D721Med (cell line): Measurements from ENCODE around the gene TANK.

Experiments
- DNase-seq: peaks from one replicate; pipeline ENCODE4 v3.0.0; 2011; ENCODE audit warnings: low spot score; ENCODE audit not compliant: insufficient read length
- FAIRE-seq: peaks from 2 replicates; lab custom pipeline; 2011; peaks lifted over from hg19 to GRCh38; lab: Jason Lieb, UNC
- TF ChIP-seq, protein P1 (sequence below): IDR thresholded peaks from 2 replicates; pipeline ENCODE4 v1.5.1; 2012; ENCODE audit warnings: mild to moderate bottlenecking, control low read depth; ENCODE audit not compliant: insufficient read depth; ENCODE audit errors: missing control alignments

TANK gene

DNA sequence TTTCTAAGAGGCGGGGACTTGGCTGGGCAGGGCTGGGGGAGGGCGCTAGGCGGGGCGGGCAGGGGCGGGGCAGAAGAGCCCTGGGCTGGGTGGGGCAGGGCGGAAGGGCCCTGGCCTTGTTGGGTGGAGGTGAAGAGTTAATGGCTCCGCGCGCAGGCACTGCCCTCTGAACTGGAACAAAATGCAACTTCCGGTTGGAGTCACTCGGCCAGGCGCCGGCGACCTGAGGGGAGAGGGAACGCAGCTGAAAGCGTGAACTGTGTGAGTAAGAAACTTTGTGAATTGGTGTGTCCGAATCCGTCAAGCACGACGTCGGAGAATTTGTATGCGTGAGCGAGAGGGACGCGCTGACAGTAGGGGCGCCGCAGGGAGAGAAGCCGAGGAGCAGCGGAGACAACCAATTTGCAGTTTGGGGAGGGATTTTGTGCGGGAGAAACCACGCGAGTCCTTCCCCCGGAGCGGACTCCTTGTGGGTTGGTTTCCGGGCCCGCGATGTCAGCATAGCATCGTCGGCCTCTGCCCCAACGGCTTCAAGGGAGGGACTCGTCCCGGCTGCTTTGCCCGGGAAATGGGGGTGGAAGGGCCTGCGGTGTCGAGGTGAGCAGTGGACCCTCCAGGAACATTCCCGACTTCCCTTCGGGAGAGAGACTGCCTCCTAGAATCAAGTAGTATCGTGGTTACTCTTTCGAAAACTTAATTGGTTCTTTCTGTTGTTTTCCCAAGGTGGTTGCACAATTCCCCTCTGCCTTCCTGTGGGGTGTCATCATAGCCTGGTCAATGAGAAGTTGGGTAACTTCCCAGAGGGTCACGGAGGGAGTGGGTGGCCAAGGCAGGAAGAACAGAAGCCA is at the start of gene TANK:
Gene TANK, plus strand, starts transcription at position 203 of the 848 bp plus-strand sequence. CDS start 19,235 bp downstream, outside the sequence.
- no peak for FAIRE-seq
- TF ChIP-seq, protein P1, sequence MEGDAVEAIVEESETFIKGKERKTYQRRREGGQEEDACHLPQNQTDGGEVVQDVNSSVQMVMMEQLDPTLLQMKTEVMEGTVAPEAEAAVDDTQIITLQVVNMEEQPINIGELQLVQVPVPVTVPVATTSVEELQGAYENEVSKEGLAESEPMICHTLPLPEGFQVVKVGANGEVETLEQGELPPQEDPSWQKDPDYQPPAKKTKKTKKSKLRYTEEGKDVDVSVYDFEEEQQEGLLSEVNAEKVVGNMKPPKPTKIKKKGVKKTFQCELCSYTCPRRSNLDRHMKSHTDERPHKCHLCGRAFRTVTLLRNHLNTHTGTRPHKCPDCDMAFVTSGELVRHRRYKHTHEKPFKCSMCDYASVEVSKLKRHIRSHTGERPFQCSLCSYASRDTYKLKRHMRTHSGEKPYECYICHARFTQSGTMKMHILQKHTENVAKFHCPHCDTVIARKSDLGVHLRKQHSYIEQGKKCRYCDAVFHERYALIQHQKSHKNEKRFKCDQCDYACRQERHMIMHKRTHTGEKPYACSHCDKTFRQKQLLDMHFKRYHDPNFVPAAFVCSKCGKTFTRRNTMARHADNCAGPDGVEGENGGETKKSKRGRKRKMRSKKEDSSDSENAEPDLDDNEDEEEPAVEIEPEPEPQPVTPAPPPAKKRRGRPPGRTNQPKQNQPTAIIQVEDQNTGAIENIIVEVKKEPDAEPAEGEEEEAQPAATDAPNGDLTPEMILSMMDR: no peak

GRCh38 chr2:161111531-161111930 is 48.7 kb upstream of the TANK start:
- FAIRE-seq (no peak), DNase-seq (no peak)
- TF ChIP-seq, protein P1: no peak

More for the DNA sequence above, at the start of gene TANK:
- DNase-seq: peak; percentile 41

DNA sequence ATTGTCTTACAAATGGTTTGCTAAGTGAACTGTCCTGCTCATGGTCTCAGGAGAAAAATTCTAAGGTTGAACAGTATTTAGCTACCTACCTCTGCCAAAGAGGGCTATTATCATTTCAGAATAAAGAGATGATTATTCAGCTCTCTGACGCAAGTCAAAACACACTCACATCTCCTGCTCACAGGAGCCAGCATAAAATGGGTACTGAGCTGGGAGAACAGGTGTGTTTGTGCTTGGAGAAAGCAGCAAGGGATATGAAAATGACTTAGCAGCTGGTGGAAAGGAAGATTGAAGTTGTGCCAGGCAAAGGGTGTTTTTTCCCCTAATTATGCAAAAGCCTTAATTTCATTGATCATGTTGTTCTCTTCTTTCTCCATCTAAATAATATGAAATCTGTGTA is 47.3 kb upstream of the TANK start:
- TF ChIP-seq, protein P1: no peak
- FAIRE-seq (no peak), DNase-seq (no peak)

DNA sequence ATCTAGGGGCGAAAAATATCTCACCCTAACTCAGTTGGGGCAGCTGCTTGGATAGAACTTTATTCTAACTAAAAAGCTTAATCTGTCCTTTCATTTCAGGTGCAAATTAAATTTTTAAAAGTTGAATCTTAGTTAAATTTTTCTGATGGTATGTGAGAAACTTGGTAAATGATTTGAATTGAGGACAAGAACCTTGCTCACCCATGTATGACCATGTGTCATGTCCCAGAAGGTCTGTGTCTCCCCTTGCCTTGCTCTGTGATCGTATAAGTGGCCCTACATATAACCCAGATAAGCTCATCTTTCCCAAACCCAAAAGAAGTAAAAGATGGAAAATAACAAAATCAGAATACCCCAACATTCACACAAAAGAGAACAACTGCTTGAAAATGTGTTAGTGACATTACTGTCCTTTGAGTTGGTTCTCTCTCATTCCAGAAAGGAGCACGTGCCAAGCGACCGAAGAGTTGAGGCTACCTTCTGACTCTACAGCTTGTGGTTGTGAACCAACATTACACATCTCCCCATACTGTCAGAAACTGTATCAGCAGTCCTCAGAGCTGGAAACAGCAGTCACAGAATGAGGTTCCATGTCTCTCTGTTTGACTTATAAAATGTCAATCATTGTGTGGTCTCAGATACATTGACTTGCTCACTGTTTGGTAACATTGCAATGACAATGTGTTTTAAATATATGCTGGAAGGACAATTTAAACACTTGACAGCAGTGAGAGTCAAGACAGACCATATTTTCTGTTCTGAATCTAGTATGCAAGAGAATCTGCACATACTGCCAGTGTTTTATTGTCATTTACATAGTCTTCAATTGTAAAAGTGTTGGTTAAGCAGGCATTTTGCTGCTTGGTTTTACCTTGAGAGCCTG is 46.3 kb upstream of the TANK start:
- TF ChIP-seq, protein P1: no peak
- no peak for FAIRE-seq
- no peak for DNase-seq

GRCh38 chr2:161115205-161115604 is 45.0 kb upstream of the TANK start:
- FAIRE-seq: no peak
- DNase-seq: no peak
- TF ChIP-seq, protein P1: no peak

DNA sequence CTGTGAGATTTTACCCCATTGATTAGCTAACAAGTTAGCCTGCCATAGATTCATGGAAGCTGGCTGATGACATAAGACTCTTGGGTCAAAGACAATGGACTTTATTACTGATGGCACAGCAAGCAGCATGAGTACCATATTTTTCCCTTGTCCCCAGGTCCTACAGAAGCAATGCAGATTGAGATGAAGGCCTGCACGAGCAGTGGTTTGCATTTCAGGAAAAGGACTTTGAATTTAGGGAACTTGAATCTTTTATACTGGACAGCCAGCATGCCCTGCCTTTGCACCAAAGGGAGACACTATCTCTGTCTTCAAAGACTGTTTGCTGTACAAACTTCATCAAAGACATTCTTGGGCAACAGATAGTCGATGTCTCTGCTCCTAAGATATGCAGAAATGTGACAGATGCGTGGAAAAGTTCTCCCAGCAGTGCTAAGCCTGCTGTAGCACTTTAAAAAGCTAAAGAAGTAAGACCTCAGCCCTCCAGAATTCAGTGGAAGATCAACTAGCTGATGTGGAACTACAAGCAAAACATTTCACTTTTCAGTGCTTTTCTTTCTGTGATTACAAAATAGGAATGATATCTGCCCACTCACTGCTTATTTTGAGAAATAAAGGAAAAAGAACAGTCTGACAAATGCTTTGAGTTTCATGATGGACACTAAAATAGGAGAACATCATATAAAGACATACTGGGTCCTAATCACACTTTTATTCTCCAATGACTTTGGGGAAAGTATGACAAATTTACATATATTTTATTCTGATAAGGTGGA is 44.4 kb upstream of the TANK start:
- FAIRE-seq (no peak), DNase-seq (no peak)
- TF ChIP-seq, protein P1: no peak
